Stimulated activated CD4-positive, alpha-beta T cell treated with anti-CD3 and anti-CD28 coated beads, Interleukin-15, amount 100 ng/mL, for 1 hour (primary cell): ENCODE results near the gene COL11A1.
"Not testable (repeated sequence)": the region's sequence is repeated elsewhere in the genome, so short reads cannot be mapped to it uniquely, and the experiment has no call there.

Experiments
- DNase-seq, 2 donors: peaks; one replicate each; pipeline ENCODE4 v3.0.0-alpha.2; 2020; ENCODE audit warnings: low read depth in 1 of 2, low spot score in 1 of 2

Gene COL11A1

GRCh38 chr1:102840741-102841140, 267.6 kb downstream of the COL11A1 start:
- DNase-seq: no peak

GRCh38 chr1:102838016-102838415, 270.3 kb downstream of the COL11A1 start:
- DNase-seq: no peak

GRCh38 chr1:102837551-102837950, 270.8 kb downstream of the COL11A1 start:
- no peak for DNase-seq

GRCh38 chr1:102836991-102837390, 271.3 kb downstream of the COL11A1 start:
- DNase-seq: no peak

- DNase-seq: no peak
Observed at GRCh38 chr1:102834688-102835320, 273.5 kb downstream of the COL11A1 start.

- DNase-seq: no peak
Observed at GRCh38 chr1:102833151-102833550, 275.2 kb downstream of the COL11A1 start.

- DNase-seq: not testable (repeated sequence)
Observed at GRCh38 chr1:102826706-102827105, 281.6 kb downstream of the COL11A1 start.
